HG03097 (cell line): ENCODE results near the gene TGFB1I1.
A peak's percentile ranks its signal among the peaks of the same experiment; 100 is the strongest.
"Not testable (repeated sequence)": the region's sequence is repeated elsewhere in the genome, so short reads cannot be mapped to it uniquely, and the experiment has no call there.

Experiments used
- ATAC-seq: cut with Tn5 transposase; IDR thresholded peaks from one replicate; pipeline ENCODE4 v1.9.1; 2021; ENCODE audit not compliant: unreplicated experiment, low FRiP score

The TGFB1I1 gene

GRCh38 chr16:31486045-31486444 is 14.1 kb downstream of the TGFB1I1 start:
- no peak for ATAC-seq

- ATAC-seq, result no peak
Measured at GRCh38 chr16:31487071-31487719, 15.2 kb downstream of the TGFB1I1 start.

- ATAC-seq, result peak; percentile 69
Measured at GRCh38 chr16:31487720-31488467, 15.9 kb downstream of the TGFB1I1 start.

GRCh38 chr16:31488468-31489297 is 16.7 kb downstream of the TGFB1I1 start:
- ATAC-seq, result no peak

GRCh38 chr16:31489298-31489564 is 17.3 kb downstream of the TGFB1I1 start:
- ATAC-seq, result no peak

GRCh38 chr16:31489616-31490584 is 17.9 kb downstream of the TGFB1I1 start:
- no peak for ATAC-seq

- no peak for ATAC-seq
Measured at GRCh38 chr16:31491778-31492418, 19.9 kb downstream of the TGFB1I1 start.

- no peak for ATAC-seq
Measured at GRCh38 chr16:31493506-31494125, 21.7 kb downstream of the TGFB1I1 start.

- no peak for ATAC-seq
Measured at GRCh38 chr16:31496670-31497069, 24.7 kb downstream of the TGFB1I1 start.

- ATAC-seq, result no peak
Measured at GRCh38 chr16:31498493-31498892, 26.5 kb downstream of the TGFB1I1 start.

GRCh38 chr16:31499928-31500327 is 28.0 kb downstream of the TGFB1I1 start:
- no peak for ATAC-seq

- ATAC-seq, result no peak
Measured at GRCh38 chr16:31501226-31501965, 29.4 kb downstream of the TGFB1I1 start.

GRCh38 chr16:31501966-31502348 is 30.0 kb downstream of the TGFB1I1 start:
- no peak for ATAC-seq

GRCh38 chr16:31502981-31503380 is 31.0 kb downstream of the TGFB1I1 start:
- ATAC-seq, result no peak

GRCh38 chr16:31503555-31503954 is 31.6 kb downstream of the TGFB1I1 start:
- ATAC-seq, result not testable (repeated sequence)

- ATAC-seq, result no peak
Measured at GRCh38 chr16:31504159-31504558, 32.2 kb downstream of the TGFB1I1 start.

GRCh38 chr16:31505483-31505882 is 33.5 kb downstream of the TGFB1I1 start:
- no peak for ATAC-seq

- ATAC-seq, result peak; percentile 20
Measured at GRCh38 chr16:31507617-31507928, 35.6 kb downstream of the TGFB1I1 start.
